NCI-H2196 treated with DMSO at 0.1 percent for 48 hours (cell line): ENCODE results near the gene CCR7.

Source experiments
- DNase-seq: peaks from one replicate; lab custom pipeline; 2025; ENCODE audit not compliant: unreplicated experiment; lab: John Stamatoyannopoulos, UW

Gene CCR7

DNA sequence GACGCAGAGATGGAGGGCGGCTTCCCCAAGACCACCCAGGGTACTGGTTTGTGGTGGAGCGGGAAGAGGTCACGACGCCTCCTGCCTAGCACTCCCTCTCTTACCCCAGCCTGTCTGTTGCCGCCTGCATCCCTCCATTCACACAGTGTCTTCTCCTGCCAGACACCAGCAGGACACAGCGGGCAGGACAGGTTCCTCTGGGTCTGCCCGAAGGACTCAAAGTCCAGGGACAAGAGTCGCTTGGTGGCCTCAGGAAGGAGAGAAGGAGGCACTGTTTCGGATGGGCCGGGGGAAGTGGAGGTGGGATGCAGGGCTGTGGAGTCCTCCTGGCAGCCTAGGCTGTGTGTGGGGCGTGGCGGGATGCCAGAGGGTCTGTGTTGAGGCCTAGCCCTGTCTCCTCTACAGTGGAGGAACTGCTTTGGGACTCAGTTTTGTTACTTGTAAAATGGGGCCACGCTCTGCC, 44.2 kb downstream of the CCR7 start:
- DNase-seq = no peak

DNA sequence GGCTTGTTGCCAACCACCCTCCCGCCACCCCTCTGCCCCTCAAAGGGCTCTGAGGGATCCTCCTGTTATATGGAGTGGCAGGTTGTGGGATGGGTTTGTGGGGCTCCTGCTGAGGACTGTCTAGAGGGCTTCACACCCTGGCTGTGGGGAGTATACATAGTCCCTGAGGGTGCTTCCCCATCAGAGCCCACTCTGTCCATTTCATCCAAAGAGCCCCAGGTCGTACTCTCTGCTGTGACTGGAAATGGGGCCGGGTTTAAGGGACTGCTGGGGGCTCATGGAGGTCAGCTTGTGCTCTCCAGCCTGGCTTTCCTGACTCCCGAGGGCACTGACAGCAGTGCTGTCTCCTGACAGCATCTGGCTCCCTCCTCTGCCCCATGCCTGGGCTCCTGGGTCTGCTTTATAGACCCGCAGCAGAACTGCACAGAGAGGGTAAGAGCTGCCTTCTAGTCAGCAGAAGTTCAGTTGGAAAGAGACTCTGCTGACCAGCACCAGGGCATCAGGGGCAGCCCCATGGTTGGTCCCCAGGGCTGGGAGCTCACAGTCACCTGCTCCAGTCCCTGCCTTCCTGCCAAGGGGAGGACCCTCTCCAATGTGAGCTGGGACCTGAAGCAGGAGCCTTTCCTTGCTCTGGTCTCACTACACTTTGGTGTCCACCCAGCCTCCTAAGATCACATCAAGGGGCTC, 46.0 kb downstream of the CCR7 start:
- DNase-seq = no peak

DNA sequence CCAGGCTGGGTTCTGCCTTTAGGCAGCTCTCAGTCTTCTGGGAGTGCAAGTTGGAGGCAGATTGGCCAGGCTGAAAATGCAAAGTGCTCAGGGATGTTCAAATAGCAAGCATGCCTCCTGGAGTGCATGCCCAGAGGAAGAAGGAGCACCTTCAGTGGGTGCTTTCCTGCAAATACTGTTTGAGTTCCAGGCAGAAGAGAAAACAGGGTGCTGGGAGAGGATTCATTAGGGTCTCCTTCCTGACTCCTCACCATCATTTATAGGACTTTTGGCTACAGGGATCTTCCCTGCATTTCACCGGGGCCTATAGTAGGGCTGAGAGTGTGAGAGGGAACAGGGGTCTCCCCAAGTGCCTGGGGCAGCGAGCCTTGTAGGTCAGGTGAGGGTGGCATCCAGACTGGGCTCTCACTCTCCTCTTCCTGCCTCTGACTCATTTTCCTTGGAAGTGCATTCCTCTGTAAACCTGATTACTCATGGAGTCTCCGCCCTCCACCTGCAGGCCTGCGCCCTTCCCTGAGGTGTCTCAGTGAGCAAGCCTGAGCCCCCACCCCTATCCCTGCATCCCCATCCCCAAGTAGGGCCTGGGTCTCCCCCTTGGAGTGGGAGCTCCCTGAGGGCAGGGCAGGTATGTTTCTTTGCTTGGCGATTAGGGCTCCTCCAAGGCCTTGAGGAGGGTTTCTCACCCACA, 46.7 kb downstream of the CCR7 start:
- DNase-seq = no peak

DNA sequence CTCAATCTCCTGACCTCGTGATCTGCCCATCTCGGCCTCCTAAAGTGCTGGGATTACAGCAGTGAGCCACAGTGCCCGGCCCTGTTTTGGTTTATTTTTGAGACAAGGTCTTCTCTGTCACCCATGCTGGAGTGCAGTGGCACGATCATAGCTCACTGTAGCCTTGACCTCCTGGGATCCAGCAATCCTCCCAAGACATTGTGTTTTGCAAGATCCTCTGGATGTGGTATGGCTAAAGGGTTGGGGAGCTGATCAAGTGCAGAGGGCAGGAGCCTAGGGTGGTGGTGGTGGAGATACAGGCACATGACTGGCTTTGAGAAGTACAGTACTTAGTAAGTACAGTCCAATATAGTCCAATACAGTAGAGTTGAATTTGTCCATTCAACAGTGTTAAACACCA, 47.3 kb downstream of the CCR7 start:
- no peak for DNase-seq

DNA sequence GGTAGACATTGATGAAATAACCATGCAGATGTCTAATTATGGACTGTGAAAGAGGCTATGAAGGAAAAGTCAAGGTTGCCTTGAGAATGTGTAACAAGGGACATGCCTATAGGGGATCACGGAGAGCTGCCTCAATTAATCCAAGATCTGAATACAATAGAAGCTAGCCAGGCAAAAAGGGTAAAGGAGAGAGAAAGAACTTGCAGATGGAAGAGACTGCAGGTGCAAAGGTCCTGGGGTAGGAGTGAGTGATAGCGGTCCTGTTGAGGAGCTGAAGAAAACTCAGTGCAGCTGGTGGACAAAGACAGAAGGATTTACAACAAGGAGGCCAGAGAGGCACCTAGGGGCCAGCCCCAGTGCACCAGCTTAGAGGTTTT, 48.0 kb downstream of the CCR7 start:
- DNase-seq = no peak

DNA sequence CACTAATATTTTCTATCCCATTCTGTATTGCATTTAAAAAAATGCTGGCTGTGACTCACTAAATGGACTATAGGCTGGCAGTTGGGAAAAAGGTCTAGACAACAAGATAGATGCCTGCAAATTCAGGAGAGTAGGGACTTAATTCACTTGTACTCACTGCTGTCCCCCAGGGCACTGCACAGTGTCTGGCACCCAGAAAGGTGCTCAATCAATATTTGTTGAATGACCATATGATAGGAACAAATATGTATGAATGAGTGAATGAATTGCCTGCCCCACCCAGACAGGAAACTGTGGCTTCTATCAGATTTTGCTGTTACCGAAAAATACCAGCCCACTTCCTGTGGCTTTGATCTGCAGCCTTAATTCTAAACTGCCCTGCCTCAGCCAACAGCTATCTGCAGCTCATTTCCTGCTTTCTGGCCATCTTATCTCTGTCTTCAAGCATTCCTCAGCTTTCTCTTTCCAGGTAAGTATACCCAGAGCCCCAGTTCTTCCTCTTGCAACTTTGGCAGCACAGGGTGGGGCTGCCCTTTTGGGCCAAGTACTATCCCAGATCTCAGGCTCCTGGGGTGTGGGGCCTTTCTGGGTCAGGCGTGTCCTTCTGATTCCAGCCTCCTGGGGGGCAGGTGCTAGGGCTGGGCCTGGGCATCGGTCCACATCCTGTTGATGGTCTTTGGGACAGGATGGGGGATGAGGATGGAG, 48.5 kb downstream of the CCR7 start:
- no peak for DNase-seq

DNA sequence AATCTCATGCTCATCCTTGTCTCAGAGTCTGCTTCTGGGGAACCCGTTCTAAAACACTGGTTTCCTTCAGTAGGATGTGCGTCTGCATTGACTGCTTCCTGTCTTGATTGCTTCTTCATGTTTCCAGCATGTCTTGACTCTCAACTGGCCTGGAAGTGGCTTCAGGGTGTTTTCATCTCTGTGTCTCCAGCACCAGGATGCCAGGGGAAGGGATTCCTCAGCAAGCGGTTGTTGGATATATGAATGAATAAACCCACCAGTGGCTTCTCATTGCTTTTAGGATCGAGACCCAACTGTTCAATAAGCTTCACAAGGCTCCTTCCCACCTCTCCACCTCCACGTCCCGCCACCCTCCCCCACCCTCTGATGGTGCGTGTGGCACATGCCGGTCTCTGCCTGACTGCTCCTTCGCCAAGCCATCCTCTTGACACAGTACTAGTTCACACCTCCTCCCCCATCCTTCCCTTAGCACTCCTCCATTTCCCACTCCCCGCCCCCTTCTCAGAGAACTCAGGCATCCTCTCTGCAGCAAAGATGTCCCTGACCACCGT, 49.7 kb downstream of the CCR7 start:
- DNase-seq = no peak

DNA sequence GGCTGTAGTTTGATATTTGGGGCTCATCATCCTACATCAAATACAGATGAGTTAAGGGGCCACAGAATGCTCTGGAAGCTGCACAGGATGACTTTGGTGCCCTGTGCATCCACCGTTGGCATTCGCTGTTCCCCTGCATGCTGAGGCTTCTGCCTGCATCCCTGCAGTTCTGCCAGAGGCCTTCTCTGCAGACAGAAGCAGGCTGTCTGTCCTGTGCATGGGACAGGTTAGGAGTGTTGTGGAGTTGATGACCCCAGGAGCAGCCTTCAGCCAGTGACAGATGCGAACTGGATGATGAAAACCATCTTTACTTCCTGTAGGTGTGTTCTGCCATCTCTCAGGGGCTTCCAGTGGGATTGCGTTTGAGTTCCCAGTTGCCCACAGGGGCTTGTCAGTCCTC, 50.3 kb downstream of the CCR7 start:
- DNase-seq = no peak

DNA sequence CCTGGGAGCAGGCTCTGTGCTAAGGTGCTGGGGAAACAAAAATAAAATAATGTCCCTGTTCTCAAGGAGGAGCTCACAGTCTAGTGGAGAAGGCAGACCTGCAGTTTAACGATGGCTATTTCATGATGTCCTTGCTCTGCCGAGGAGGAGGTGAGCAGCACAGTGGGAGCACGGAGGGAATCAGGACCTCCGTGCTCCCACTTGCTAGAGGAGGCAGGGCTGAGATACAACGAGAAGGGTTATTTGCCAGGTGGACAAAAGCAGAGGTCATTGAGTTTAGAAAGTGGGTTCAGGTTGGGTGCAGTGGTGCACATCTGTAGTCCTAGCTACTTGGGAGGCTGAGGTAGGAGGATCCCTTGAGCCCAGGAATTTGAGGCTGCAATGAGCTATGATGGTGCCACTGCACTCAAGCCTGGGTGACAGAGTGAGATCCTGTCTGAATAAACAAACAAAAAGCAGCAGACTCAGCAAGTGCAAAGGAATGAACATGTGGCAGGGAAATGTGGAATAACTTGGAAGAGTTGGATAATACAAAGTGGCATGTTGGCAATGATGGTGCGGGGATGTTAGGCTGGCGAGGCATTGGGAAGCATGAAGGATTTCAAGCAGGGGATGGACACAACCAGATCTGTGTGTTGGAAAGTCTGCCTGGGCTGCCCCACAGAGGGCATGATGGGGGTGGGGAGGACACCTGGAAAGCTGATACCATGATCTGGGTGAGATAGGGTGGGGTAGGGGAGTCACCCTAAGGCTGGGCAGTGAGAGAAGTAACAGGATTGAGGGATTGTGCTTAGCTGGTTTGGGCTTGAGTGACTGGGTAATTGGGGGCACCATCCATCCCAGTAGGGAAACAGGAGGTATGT, 51.0 kb downstream of the CCR7 start:
- no peak for DNase-seq

DNA sequence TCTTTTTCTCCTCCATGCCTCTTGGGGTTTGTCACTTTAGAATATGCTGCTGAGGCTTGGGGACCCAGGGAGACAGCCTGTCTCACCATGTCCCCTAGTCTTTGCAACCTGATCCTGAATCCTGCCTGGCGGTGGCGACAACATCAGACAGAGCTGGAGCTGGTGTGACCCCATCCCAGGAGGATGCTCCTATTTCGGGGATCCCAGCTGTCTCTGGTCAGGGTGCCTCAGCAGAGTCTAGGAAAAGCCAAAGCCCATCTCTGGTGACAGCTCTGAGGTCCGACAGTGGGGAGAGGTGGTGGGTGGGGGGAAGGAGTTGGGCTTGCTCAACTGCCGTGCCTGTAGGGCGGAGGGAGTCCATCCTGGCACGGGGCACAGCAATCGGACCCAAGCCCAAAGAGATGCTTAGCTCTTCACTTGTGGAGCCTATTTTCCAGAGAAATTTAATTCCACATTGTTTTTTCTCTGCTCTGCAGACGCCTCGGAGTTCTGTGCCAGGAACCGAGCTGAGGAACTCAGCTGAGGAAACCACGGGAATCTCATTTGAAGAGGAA, 53.5 kb downstream of the CCR7 start:
- no peak for DNase-seq

DNA sequence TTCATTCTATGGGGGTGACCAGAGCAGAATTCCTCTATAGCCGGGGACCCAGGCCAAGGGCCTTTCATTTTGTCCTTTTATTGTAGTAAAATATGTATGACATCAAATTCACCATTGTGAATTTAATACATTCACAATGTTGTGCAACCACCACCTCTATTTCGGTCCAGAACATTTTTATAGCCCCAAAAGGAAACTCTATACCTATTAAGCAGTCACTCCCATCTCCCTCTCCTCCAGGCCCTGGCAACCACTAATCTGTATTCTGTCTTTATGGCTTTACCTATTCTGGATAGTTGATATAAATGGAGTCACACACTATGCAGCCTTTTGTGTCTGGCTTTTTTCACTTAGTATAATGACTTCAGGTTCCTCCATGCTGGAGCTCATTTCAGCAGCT, 54.1 kb downstream of the CCR7 start:
- DNase-seq = no peak

DNA sequence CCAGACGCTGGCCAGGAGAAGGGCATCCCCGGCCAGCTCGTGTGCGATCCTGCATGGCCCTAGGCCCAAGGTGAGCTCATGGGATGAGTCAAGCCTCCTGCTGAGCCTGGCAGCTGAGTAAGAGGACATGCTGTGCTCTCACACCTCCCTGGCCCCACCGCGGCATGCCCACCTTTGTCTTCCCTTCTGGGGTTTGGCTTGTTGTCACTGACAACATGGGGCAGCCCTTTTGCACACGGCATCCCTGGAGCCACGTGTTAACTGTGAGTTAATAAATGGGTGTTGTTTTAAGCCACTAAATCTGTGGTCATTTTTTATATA, 55.0 kb downstream of the CCR7 start:
- no peak for DNase-seq

DNA sequence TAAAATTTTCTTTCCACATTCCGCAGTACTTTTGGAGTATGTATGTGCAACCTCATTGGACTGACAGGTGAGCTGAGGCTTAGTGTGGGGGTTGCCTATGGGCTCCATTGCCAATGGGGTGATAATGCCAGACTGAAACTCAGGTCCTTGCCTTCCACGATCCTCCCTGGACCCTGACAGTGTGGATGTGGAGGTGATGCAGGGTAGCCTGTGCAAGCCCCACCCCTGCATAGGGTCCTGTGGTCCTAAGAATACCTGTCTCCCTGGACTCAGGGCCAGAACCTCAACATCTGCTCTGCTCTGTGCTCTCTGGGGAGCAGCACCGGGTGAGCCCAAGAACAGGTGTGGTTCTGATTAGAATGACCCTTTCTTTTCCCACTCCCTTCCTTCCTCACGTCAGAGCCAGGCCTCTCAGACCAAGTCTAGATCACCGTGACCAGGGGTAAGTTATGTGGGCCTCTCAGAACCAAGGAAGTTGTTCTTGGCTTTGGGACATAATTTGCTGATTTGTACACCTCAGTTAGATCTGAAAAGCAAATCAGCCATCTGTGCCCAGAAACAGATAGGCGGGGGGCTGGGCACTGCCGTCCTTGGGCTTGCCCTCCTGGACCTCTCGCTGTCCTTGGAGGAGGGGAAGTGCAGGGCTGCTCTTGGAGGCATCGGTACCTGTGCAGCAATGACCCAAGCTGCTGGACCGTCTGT, 55.5 kb downstream of the CCR7 start:
- no peak for DNase-seq

DNA sequence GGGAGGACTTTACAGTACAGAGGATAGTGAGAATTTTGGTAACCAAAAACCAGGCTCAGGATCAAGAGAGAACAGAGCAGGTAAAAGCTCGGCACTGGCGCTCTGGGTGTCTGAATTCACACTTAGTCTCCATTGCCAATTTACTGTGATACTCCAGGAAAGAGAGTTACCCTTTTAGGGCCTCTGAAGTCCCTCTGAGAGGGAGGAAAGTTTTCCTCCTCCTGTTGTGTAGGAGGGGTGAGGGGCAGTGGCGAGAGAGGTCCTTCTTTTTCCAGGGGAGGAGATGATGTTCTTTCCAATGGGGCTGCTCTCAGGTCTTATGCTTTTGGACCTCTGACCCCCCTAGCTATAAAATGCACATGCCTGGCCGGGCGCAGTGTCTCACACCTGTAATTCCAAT, 58.5 kb downstream of the CCR7 start:
- no peak for DNase-seq
